Measurements from ENCODE around the gene MYO5B. TPM values are rescaled to one million over a fixed set of nuclear protein-coding genes. Genes with fewer than 3 reads are reported as not detected.

MYO5B gene
- total and polyA plus RNA-seq, 7 experiments from 2014 or later, result 0.02 to 0.04 TPM; not detected in 5

GRCh38 chr18:50000227-50000626 lies 194.7 kb downstream of the MYO5B start:
- intact Hi-C loops (cut with micrococcal nuclease), result no loop called here
- H3K27me3 ChIP-seq (ENCODE audit: control insufficient read depth in 2 of 2, insufficient read depth in 2 of 2, low read length in 2 of 2), result no peaks in the 10 kb centered on the region
- ATAC-seq, result no peak
- no peaks in the 10 kb centered on the region for H3K36me3 Mint-ChIP-seq
- H3K27ac Mint-ChIP-seq, result no peak overlapping the region
- H3K27ac ChIP-seq (ENCODE audit: low read depth, low read length), result no peak overlapping the region
- POLR2A ChIA-PET, result no interaction called here
- H3K4me3 Mint-ChIP-seq, result no peak overlapping the region
- no peak for DNase-seq
- H3K9me3 Mint-ChIP-seq, result no peaks in the 10 kb centered on the region
- H3K36me3 ChIP-seq (ENCODE audit: control insufficient read depth in 2 of 3, insufficient read depth in 3 of 3, low read length in 3 of 3), result no peaks in the 10 kb centered on the region
- no peaks in the 10 kb centered on the region for H3K9me3 ChIP-seq (ENCODE audit: control insufficient read depth in 2 of 3, low read length in 3 of 3)
- no peaks in the 10 kb centered on the region for H3K4me1 ChIP-seq (ENCODE audit: control insufficient read depth in 2 of 2, insufficient read depth in 2 of 2, low read length in 2 of 2)
- peaks cover 0 to 21% (median 11%) of the 10 kb centered on the region in 5 donors for H3K27me3 Mint-ChIP-seq
- CTCF ChIA-PET, result interaction anchor here (0.9 kb wide), 1 partner anchor 121 kb away, joined by 3 read pairs; no protein-coding TSS in a partner anchor
- no peak overlapping the region for H3K4me3 ChIP-seq (ENCODE audit: low read length)
- no peaks in the 10 kb centered on the region for H3K4me1 Mint-ChIP-seq

- ATAC-seq (no peak), DNase-seq (no peak)
- H3K4me1 Mint-ChIP-seq, result no peaks in the 10 kb centered on the region
- ChIA-PET CTCF (no interaction called here), POLR2A (no interaction called here)
- Histone ChIP-seq H3K27ac (ENCODE audit: low read depth, low read length) (no peak overlapping the region), H3K4me1 (ENCODE audit: control insufficient read depth in 2 of 2, insufficient read depth in 2 of 2, low read length in 2 of 2) (no peaks in the 10 kb centered on the region), H3K27me3 (ENCODE audit: control insufficient read depth in 2 of 2, insufficient read depth in 2 of 2, low read length in 2 of 2) (no peaks in the 10 kb centered on the region), H3K9me3 (ENCODE audit: control insufficient read depth in 2 of 3, low read length in 3 of 3) (no peaks in the 10 kb centered on the region), H3K36me3 (ENCODE audit: control insufficient read depth in 2 of 3, insufficient read depth in 3 of 3, low read length in 3 of 3) (no peaks in the 10 kb centered on the region), H3K4me3 (ENCODE audit: low read length) (no peak overlapping the region)
- H3K4me3 Mint-ChIP-seq, result no peak overlapping the region
- H3K27ac Mint-ChIP-seq, result no peak overlapping the region
- H3K36me3 Mint-ChIP-seq, result no peaks in the 10 kb centered on the region
- intact Hi-C loops (cut with micrococcal nuclease), result no loop called here
- peaks cover 0 to 20% (median 11%) of the 10 kb centered on the region in 5 donors for H3K27me3 Mint-ChIP-seq
- H3K9me3 Mint-ChIP-seq, result no peaks in the 10 kb centered on the region
Measured at GRCh38 chr18:49999128-49999527, 195.8 kb downstream of the MYO5B start.

DNA sequence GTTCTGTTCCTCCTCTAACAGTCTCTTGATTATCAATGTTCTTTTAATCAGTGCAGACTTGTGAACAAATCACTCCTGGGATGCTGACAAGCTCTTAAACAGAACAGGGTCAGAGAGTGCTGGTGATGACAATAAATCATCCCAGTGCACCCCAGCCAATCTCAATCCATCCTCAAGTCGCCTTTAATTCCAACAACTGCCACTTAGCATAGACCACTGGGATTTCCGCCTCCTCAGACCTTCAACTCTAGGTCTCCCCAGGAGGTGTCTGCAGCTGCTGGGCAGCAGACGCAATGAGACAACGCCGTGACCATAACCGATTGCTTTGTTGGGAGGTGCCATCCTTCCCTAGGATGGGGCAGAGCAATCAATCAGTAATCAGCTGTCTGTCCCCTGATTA lies 197.4 kb downstream of the MYO5B start:
- H3K9me3 Mint-ChIP-seq, result no peaks in the 10 kb centered on the region
- no peaks in the 10 kb centered on the region for H3K4me1 Mint-ChIP-seq
- Histone ChIP-seq H3K36me3 (ENCODE audit: control insufficient read depth in 2 of 3, insufficient read depth in 3 of 3, low read length in 3 of 3) (no peaks in the 10 kb centered on the region), H3K27me3 (ENCODE audit: control insufficient read depth in 2 of 2, insufficient read depth in 2 of 2, low read length in 2 of 2) (no peaks in the 10 kb centered on the region), H3K4me1 (ENCODE audit: control insufficient read depth in 2 of 2, insufficient read depth in 2 of 2, low read length in 2 of 2) (no peaks in the 10 kb centered on the region), H3K4me3 (ENCODE audit: low read length) (no peak overlapping the region), H3K9me3 (ENCODE audit: control insufficient read depth in 2 of 3, low read length in 3 of 3) (no peaks in the 10 kb centered on the region), H3K27ac (ENCODE audit: low read depth, low read length) (no peak overlapping the region)
- no peaks in the 10 kb centered on the region for H3K36me3 Mint-ChIP-seq
- no peak for ATAC-seq
- no peak overlapping the region for H3K27ac Mint-ChIP-seq
- peaks cover 0 to 9% (median 6%) of the 10 kb centered on the region in 5 donors for H3K27me3 Mint-ChIP-seq
- no peak for DNase-seq
- H3K4me3 Mint-ChIP-seq, result no peak overlapping the region
- ChIA-PET CTCF (no interaction called here), POLR2A (no interaction called here)
- intact Hi-C loops (cut with micrococcal nuclease), result no loop called here

DNA sequence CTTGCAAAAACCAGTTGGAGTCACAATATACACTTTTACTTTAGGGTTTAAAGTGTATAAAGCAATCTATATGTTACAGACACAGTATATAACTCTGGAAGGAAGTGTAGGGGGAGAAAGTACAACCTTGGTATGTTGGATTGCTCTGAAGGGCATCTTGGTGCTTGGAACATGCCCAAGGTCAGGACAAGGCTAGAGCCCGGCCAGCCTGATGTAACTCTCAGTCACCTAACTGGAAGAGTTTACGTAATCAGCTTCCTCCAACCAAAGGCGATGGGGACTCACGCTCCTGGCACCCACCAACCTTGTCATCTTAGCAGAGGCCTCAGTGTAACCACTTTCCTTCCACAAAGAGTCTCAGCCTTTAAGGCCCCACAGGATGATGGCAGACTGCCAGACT lies 200.5 kb downstream of the MYO5B start:
- H3K36me3 Mint-ChIP-seq, result peaks cover 0 to 1% (median 0%) of the 10 kb centered on the region in 5 donors
- intact Hi-C loops (cut with micrococcal nuclease), result no loop called here
- H3K27ac ChIP-seq (ENCODE audit: low read depth, low read length), result no peak overlapping the region
- H3K4me3 ChIP-seq (ENCODE audit: low read length), result no peak overlapping the region
- H3K36me3 ChIP-seq (ENCODE audit: control insufficient read depth in 2 of 3, insufficient read depth in 3 of 3, low read length in 3 of 3), result no peaks in the 10 kb centered on the region
- H3K9me3 ChIP-seq (ENCODE audit: control insufficient read depth in 2 of 3, low read length in 3 of 3), result no peaks in the 10 kb centered on the region
- ChIA-PET CTCF (no interaction called here), POLR2A (no interaction called here)
- H3K4me3 Mint-ChIP-seq, result no peak overlapping the region
- ATAC-seq (no peak), DNase-seq (no peak)
- H3K27ac Mint-ChIP-seq, result no peak overlapping the region
- peaks cover 0 to 10% (median 0%) of the 10 kb centered on the region in 5 donors for H3K27me3 Mint-ChIP-seq
- no peaks in the 10 kb centered on the region for H3K4me1 ChIP-seq (ENCODE audit: control insufficient read depth in 2 of 2, insufficient read depth in 2 of 2, low read length in 2 of 2)
- no peaks in the 10 kb centered on the region for H3K9me3 Mint-ChIP-seq
- H3K27me3 ChIP-seq (ENCODE audit: control insufficient read depth in 2 of 2, insufficient read depth in 2 of 2, low read length in 2 of 2), result no peaks in the 10 kb centered on the region
- H3K4me1 Mint-ChIP-seq, result peaks cover 0 to 6% (median 0%) of the 10 kb centered on the region in 7 donors

DNA sequence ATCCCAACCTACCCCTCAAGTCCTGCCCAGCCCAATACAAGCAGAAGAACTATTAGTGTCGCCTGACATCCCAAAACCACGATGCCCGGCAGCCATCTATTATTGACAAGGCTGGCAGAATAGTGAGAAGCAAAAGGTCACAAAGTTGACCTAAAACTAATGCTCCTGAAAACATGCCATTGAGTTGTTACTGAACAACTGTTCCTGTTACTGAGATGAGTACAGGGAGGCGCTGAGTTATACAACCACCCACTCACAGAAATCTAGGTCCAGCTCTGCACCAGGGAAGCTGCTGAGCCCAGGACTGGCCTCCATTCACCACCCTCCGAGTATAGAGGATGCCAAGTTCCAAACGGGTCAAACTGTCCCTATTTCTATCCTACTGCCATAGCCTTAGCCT lies 201.6 kb downstream of the MYO5B start:
- ATAC-seq, result no peak
- Histone ChIP-seq H3K27me3 (ENCODE audit: control insufficient read depth in 2 of 2, insufficient read depth in 2 of 2, low read length in 2 of 2) (no peaks in the 10 kb centered on the region), H3K9me3 (ENCODE audit: control insufficient read depth in 2 of 3, low read length in 3 of 3) (no peaks in the 10 kb centered on the region), H3K4me1 (ENCODE audit: control insufficient read depth in 2 of 2, insufficient read depth in 2 of 2, low read length in 2 of 2) (no peaks in the 10 kb centered on the region), H3K4me3 (ENCODE audit: low read length) (no peak overlapping the region), H3K36me3 (ENCODE audit: control insufficient read depth in 2 of 3, insufficient read depth in 3 of 3, low read length in 3 of 3) (no peaks in the 10 kb centered on the region), H3K27ac (ENCODE audit: low read depth, low read length) (no peak overlapping the region)
- intact Hi-C loops (cut with micrococcal nuclease), result no loop called here
- Mint-ChIP-seq H3K9me3 (no peaks in the 10 kb centered on the region), H3K27ac (no peak overlapping the region), H3K27me3 (peaks cover 0 to 10% (median 0%) of the 10 kb centered on the region in 5 donors), H3K4me3 (no peak overlapping the region), H3K36me3 (peaks cover 0 to 1% (median 0%) of the 10 kb centered on the region in 5 donors), H3K4me1 (peaks cover 0 to 11% (median 0%) of the 10 kb centered on the region in 7 donors)
- CTCF ChIA-PET, result no interaction called here
- POLR2A ChIA-PET, result no interaction called here
- no peak for DNase-seq

DNA sequence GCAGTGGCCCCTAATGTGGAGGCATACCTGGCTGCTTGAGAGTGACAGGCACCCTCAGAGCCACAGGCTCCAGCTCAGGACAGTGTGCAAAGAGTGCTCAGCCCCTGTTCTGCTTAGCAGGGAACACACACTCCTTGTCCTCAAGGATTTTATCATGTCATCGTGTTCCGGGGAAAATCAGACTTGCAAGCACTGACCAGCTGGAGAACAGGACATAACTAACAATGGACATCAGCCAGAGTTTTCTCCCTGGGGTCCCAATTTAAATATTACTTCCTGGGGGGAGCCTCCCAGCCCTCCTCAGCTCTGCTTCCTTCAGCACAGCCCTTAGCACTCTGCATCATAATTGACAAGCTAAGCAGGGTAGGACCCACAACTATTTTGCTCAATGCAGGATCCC lies 206.2 kb downstream of the MYO5B start:
- peaks cover 0 to 1% (median 0%) of the 10 kb centered on the region in 5 donors for H3K36me3 Mint-ChIP-seq
- H3K36me3 ChIP-seq (ENCODE audit: control insufficient read depth in 2 of 3, insufficient read depth in 3 of 3, low read length in 3 of 3), result no peaks in the 10 kb centered on the region
- intact Hi-C loops (cut with micrococcal nuclease), result no loop called here

GRCh38 chr18:49988101-49988500 lies 206.8 kb downstream of the MYO5B start:
- Histone ChIP-seq H3K4me1 (ENCODE audit: control insufficient read depth in 2 of 2, insufficient read depth in 2 of 2, low read length in 2 of 2) (no peaks in the 10 kb centered on the region), H3K27me3 (ENCODE audit: control insufficient read depth in 2 of 2, insufficient read depth in 2 of 2, low read length in 2 of 2) (no peaks in the 10 kb centered on the region), H3K9me3 (ENCODE audit: control insufficient read depth in 2 of 3, low read length in 3 of 3) (no peaks in the 10 kb centered on the region), H3K36me3 (ENCODE audit: control insufficient read depth in 2 of 3, insufficient read depth in 3 of 3, low read length in 3 of 3) (no peaks in the 10 kb centered on the region), H3K4me3 (ENCODE audit: low read length) (no peak overlapping the region), H3K27ac (ENCODE audit: low read depth, low read length) (no peak overlapping the region)
- POLR2A ChIA-PET, result no interaction called here
- H3K4me3 Mint-ChIP-seq, result no peak overlapping the region
- H3K27me3 Mint-ChIP-seq, result peaks cover 0 to 8% (median 0%) of the 10 kb centered on the region in 5 donors
- H3K4me1 Mint-ChIP-seq, result peaks cover 0 to 11% (median 0%) of the 10 kb centered on the region in 7 donors
- CTCF ChIA-PET, result no interaction called here
- ATAC-seq (no peak), DNase-seq (no peak)
- H3K27ac Mint-ChIP-seq, result no peak overlapping the region
- peaks cover 0 to 1% (median 0%) of the 10 kb centered on the region in 5 donors for H3K36me3 Mint-ChIP-seq
- intact Hi-C loops (cut with micrococcal nuclease), result no loop called here
- no peaks in the 10 kb centered on the region for H3K9me3 Mint-ChIP-seq

More for the DNA sequence above, 206.2 kb downstream of the MYO5B start:
- Mint-ChIP-seq H3K27me3 (peaks cover 0 to 6% (median 0%) of the 10 kb centered on the region in 5 donors), H3K4me3 (no peak overlapping the region), H3K9me3 (no peaks in the 10 kb centered on the region), H3K27ac (no peak overlapping the region), H3K4me1 (peaks cover 0 to 11% (median 0%) of the 10 kb centered on the region in 7 donors)
- Histone ChIP-seq H3K27me3 (ENCODE audit: control insufficient read depth in 2 of 2, insufficient read depth in 2 of 2, low read length in 2 of 2) (no peaks in the 10 kb centered on the region), H3K4me1 (ENCODE audit: control insufficient read depth in 2 of 2, insufficient read depth in 2 of 2, low read length in 2 of 2) (no peaks in the 10 kb centered on the region), H3K27ac (ENCODE audit: low read depth, low read length) (no peak overlapping the region), H3K4me3 (ENCODE audit: low read length) (no peak overlapping the region), H3K9me3 (ENCODE audit: control insufficient read depth in 2 of 3, low read length in 3 of 3) (no peaks in the 10 kb centered on the region)
- ChIA-PET CTCF (no interaction called here), POLR2A (no interaction called here)
- ATAC-seq (no peak), DNase-seq (no peak)

All from naive thymus-derived CD4-positive, alpha-beta T cell (primary cell).